HepG2 (cell line): ENCODE data around the gene FCHSD1. TPM values are rescaled to one million over a fixed set of nuclear protein-coding genes. Genes with fewer than 3 reads are reported as not detected.

Experiments used
- FOXA3 ChIP-seq: IDR thresholded peaks from 2 replicates; pipeline ENCODE4 v1.6.1; 2016; ENCODE audit warnings: missing genetic modification reagents, missing compliant biosample characterization
- GZF1 ChIP-seq: sonication (generic); formaldehyde crosslinking; IDR thresholded peaks from 2 replicates; pipeline ENCODE4 v1.5.1; 2020; ENCODE audit warnings: mild to moderate bottlenecking, missing genetic modification reagents
- HDAC1 ChIP-seq: sonication (generic); formaldehyde crosslinking; IDR thresholded peaks from 2 replicates; pipeline ENCODE4 v1.5.1; 2020; ENCODE audit warnings: mild to moderate bottlenecking, missing genetic modification reagents
- RARA ChIP-seq: IDR thresholded peaks from 2 replicates; pipeline ENCODE4 v1.6.1; 2016; ENCODE audit warnings: missing genetic modification reagents, missing compliant biosample characterization
- SAP130 ChIP-seq: IDR thresholded peaks from 2 replicates; pipeline ENCODE4 v1.6.1; 2016; ENCODE audit warnings: low read depth
- ZFP36L2 ChIP-seq: sonication (generic); formaldehyde crosslinking; IDR thresholded peaks from 2 replicates; pipeline ENCODE4 v1.4.0; 2020; ENCODE audit warnings: missing genetic modification reagents
- ZFP82 ChIP-seq: sonication (generic); formaldehyde crosslinking; IDR thresholded peaks from 2 replicates; pipeline ENCODE4 v1.5.1; 2020; ENCODE audit warnings: mild to moderate bottlenecking, missing genetic modification reagents, borderline replicate concordance
- ZNF354B ChIP-seq: sonication (generic); formaldehyde crosslinking; IDR thresholded peaks from 2 replicates; pipeline ENCODE4 v1.8.0; 2022; ENCODE audit warnings: mild to moderate bottlenecking, missing genetic modification reagents
- ZNF616 ChIP-seq: sonication (generic); formaldehyde crosslinking; IDR thresholded peaks from 2 replicates; pipeline ENCODE4 v1.5.0; 2020; ENCODE audit warnings: low read depth, mild to moderate bottlenecking, missing genetic modification reagents
- ZNF790 ChIP-seq: sonication (generic); formaldehyde crosslinking; IDR thresholded peaks from 2 replicates; pipeline ENCODE4 v1.8.0; 2022; ENCODE audit warnings: missing genetic modification reagents, mild to moderate bottlenecking, borderline replicate concordance
- ZSCAN29 ChIP-seq: sonication (generic); formaldehyde crosslinking; conservative IDR thresholded peaks from 2 replicates; pipeline ENCODE4 v1.4.0; 2020; ENCODE audit warnings: mild to moderate bottlenecking, missing genetic modification reagents
- polyA plus RNA-seq, 8 experiments: library from polyadenylated mRNA; depleted of rRNA in 3 of 8; stranded (reverse) in 7 of 8; unstranded in 1 of 8; fragments of >200 nt; fragmentation: Illumina TruSeq in 4 of 8; extraction: Trizol in 4 of 8; gene quantifications; 2 replicates each; pipeline versions ENCODE4 v1.2.1 to v1.2.3, GENCODE V29; 2011 to 2016; ENCODE audit warnings: low read depth in 4 of 8, missing spikeins in 1 of 8, mixed read lengths in 1 of 8; ENCODE audit not compliant: insufficient read depth in 1 of 8
- total RNA-seq, 5 experiments: library from RNA; depleted of rRNA; stranded (reverse); fragments of >200 nt; fragmentation: Illumina TruSeq; extraction: Trizol; gene quantifications; 2 replicates each; pipeline ENCODE4 v1.2.3, GENCODE V29; 2016; ENCODE audit warnings: low read depth in 1 of 5
- TF ChIP-seq, protein P1 (sequence below): sonication (generic); formaldehyde crosslinking; IDR thresholded peaks from 2 replicates; pipeline ENCODE4 v1.4.0; 2020; ENCODE audit warnings: mild to moderate bottlenecking, missing genetic modification reagents
- TF ChIP-seq, protein P2 (sequence below): sonication (generic); formaldehyde crosslinking; IDR thresholded peaks from 2 replicates; pipeline ENCODE4 v1.8.0; 2022; ENCODE audit warnings: mild to moderate bottlenecking, missing genetic modification reagents
- TF ChIP-seq, protein P3 (sequence below): sonication (generic); formaldehyde crosslinking; IDR thresholded peaks from 2 replicates; pipeline ENCODE4 v1.5.0; 2020; ENCODE audit warnings: mild to moderate bottlenecking, missing genetic modification reagents
- TF ChIP-seq, protein P4 (sequence below): sonication (generic); formaldehyde crosslinking; IDR thresholded peaks from 2 replicates; pipeline ENCODE4 v1.4.0; 2020; ENCODE audit warnings: mild to moderate bottlenecking, missing genetic modification reagents, borderline replicate concordance
- TF ChIP-seq, protein P5 (sequence below): sonication (generic); formaldehyde crosslinking; IDR thresholded peaks from 2 replicates; pipeline ENCODE4 v1.4.0; 2020; ENCODE audit warnings: mild to moderate bottlenecking, missing genetic modification reagents

The FCHSD1 gene
- total and polyA plus RNA-seq, 2 of the 13 experiments (the other 11 are each of a cell fraction or from before 2014, with no cell fraction given) = 5.5 to 15.4 TPM

DNA sequence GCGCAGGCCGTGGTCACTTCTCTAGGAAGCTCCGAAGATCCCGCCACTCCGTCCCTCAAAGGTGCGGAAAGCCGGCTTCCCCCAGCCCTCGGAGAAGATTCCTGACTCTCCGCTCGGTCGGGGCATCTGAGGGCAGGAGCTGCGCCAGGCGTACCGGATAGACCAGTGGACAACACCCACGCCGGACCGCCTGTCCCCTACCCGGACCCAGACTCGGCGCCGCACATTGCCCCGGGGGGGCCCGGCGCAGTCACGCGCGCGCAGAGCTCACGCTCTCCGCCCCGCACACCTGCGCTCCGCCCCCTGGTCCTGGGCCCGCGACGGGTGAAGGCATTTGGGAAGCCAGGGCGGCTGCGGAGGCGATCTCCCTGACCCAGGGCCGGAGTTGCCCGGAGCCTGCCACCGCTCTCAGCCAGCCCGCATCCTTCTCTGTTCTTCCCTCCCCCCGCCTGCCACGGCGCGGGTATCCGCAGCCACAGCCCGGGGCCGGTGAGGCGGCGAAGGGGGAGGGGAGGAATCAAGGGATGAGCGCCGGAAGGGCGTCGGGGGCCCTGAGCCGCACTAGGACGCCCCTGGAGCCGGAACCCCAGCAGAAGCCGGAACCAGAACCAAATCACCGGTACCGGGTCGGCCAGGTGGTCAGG is 14.0 kb downstream of the FCHSD1 start (continued):
- peak; percentile 44; the same call in 1 of the 2 replicates for TF ChIP-seq ZFP82
- TF ChIP-seq, protein P1, sequence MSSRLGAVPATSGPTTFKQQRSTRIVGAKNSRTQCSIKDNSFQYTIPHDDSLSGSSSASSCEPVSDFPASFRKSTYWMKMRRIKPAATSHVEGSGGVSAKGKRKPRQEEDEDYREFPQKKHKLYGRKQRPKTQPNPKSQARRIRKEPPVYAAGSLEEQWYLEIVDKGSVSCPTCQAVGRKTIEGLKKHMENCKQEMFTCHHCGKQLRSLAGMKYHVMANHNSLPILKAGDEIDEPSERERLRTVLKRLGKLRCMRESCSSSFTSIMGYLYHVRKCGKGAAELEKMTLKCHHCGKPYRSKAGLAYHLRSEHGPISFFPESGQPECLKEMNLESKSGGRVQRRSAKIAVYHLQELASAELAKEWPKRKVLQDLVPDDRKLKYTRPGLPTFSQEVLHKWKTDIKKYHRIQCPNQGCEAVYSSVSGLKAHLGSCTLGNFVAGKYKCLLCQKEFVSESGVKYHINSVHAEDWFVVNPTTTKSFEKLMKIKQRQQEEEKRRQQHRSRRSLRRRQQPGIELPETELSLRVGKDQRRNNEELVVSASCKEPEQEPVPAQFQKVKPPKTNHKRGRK (CRISPR knock-in tag) = no peak
- TF ChIP-seq, protein P2, sequence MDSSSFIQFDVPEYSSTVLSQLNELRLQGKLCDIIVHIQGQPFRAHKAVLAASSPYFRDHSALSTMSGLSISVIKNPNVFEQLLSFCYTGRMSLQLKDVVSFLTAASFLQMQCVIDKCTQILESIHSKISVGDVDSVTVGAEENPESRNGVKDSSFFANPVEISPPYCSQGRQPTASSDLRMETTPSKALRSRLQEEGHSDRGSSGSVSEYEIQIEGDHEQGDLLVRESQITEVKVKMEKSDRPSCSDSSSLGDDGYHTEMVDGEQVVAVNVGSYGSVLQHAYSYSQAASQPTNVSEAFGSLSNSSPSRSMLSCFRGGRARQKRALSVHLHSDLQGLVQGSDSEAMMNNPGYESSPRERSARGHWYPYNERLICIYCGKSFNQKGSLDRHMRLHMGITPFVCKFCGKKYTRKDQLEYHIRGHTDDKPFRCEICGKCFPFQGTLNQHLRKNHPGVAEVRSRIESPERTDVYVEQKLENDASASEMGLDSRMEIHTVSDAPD (CRISPR knock-in tag) = peak; percentile 31; the same call in 1 of the 2 replicates
- no peak for TF ChIP-seq ZNF354B (CRISPR knock-in tag)
- TF ChIP-seq ZSCAN29 (CRISPR knock-in tag) = 0 out of 2 replicates have a peak, but pooled peaks have one; percentile 27
- no peak for TF ChIP-seq FOXA3 (CRISPR knock-in tag)
- no peak; the same call in 1 of the 2 replicates for TF ChIP-seq GZF1
- TF ChIP-seq ZFP36L2 (CRISPR knock-in tag) = no peak
- TF ChIP-seq, protein P3, sequence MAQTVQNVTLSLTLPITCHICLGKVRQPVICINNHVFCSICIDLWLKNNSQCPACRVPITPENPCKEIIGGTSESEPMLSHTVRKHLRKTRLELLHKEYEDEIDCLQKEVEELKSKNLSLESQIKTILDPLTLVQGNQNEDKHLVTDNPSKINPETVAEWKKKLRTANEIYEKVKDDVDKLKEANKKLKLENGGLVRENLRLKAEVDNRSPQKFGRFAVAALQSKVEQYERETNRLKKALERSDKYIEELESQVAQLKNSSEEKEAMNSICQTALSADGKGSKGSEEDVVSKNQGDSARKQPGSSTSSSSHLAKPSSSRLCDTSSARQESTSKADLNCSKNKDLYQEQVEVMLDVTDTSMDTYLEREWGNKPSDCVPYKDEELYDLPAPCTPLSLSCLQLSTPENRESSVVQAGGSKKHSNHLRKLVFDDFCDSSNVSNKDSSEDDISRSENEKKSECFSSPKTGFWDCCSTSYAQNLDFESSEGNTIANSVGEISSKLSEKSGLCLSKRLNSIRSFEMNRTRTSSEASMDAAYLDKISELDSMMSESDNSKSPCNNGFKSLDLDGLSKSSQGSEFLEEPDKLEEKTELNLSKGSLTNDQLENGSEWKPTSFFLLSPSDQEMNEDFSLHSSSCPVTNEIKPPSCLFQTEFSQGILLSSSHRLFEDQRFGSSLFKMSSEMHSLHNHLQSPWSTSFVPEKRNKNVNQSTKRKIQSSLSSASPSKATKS (CRISPR knock-in tag) = no peak
- TF ChIP-seq, protein P4, sequence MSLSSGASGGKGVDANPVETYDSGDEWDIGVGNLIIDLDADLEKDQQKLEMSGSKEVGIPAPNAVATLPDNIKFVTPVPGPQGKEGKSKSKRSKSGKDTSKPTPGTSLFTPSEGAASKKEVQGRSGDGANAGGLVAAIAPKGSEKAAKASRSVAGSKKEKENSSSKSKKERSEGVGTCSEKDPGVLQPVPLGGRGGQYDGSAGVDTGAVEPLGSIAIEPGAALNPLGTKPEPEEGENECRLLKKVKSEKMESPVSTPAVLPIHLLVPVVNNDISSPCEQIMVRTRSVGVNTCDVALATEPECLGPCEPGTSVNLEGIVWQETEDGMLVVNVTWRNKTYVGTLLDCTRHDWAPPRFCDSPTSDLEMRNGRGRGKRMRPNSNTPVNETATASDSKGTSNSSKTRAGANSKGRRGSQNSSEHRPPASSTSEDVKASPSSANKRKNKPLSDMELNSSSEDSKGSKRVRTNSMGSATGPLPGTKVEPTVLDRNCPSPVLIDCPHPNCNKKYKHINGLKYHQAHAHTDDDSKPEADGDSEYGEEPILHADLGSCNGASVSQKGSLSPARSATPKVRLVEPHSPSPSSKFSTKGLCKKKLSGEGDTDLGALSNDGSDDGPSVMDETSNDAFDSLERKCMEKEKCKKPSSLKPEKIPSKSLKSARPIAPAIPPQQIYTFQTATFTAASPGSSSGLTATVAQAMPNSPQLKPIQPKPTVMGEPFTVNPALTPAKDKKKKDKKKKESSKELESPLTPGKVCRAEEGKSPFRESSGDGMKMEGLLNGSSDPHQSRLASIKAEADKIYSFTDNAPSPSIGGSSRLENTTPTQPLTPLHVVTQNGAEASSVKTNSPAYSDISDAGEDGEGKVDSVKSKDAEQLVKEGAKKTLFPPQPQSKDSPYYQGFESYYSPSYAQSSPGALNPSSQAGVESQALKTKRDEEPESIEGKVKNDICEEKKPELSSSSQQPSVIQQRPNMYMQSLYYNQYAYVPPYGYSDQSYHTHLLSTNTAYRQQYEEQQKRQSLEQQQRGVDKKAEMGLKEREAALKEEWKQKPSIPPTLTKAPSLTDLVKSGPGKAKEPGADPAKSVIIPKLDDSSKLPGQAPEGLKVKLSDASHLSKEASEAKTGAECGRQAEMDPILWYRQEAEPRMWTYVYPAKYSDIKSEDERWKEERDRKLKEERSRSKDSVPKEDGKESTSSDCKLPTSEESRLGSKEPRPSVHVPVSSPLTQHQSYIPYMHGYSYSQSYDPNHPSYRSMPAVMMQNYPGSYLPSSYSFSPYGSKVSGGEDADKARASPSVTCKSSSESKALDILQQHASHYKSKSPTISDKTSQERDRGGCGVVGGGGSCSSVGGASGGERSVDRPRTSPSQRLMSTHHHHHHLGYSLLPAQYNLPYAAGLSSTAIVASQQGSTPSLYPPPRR (CRISPR knock-in tag) = no peak
- TF ChIP-seq, protein P5, sequence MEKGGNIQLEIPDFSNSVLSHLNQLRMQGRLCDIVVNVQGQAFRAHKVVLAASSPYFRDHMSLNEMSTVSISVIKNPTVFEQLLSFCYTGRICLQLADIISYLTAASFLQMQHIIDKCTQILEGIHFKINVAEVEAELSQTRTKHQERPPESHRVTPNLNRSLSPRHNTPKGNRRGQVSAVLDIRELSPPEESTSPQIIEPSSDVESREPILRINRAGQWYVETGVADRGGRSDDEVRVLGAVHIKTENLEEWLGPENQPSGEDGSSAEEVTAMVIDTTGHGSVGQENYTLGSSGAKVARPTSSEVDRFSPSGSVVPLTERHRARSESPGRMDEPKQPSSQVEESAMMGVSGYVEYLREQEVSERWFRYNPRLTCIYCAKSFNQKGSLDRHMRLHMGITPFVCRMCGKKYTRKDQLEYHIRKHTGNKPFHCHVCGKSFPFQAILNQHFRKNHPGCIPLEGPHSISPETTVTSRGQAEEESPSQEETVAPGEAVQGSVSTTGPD (CRISPR knock-in tag) = no peak
- TF ChIP-seq RARA (CRISPR knock-in tag) = no peak; the same call in 1 of the 2 replicates
- no peak for TF ChIP-seq ZNF790 (CRISPR knock-in tag)
- peak; percentile 53; the same call in 1 of the 2 replicates for TF ChIP-seq HDAC1 (CRISPR knock-in tag)
- TF ChIP-seq SAP130 = 0 out of 2 replicates have a peak, but pooled peaks have one; percentile 30
- TF ChIP-seq ZNF616 (CRISPR knock-in tag) = no peak
